Astrocyte (in vitro differentiated cells and primary cell): ENCODE measurements around the gene MRPL33. TPM values are rescaled to one million over a fixed set of nuclear protein-coding genes. Genes with fewer than 3 reads are reported as not detected.

ENCODE experiments used
- DNase-seq: peaks from one replicate; pipeline ENCODE4 v3.0.0-alpha.2; 2010; ENCODE audit warnings: low read depth
- FAIRE-seq: peaks from 2 replicates; lab custom pipeline; 2011; peaks lifted over from hg19 to GRCh38; lab: Jason Lieb, UNC
- H2AFZ ChIP-seq: 2 replicates; pipeline ENCODE4 v1.6.0; 2012; ENCODE audit warnings: low read depth, low read length, inconsistent platforms
- H3K27ac ChIP-seq: 2 replicates; pipeline ENCODE4 v1.5.1; 2011; ENCODE audit warnings: low read depth, low read length, inconsistent platforms
- H3K27me3 ChIP-seq: 2 replicates; pipeline ENCODE4 v1.6.0; 2011; ENCODE audit warnings: low read length, inconsistent platforms; ENCODE audit not compliant: insufficient read depth
- H3K36me3 ChIP-seq: 2 replicates; pipeline ENCODE4 v1.5.1; 2011; ENCODE audit warnings: low read length, inconsistent platforms; ENCODE audit not compliant: insufficient read depth
- H3K4me1 ChIP-seq: 2 replicates; pipeline ENCODE4 v1.5.1; 2011; ENCODE audit warnings: low read length, inconsistent platforms; ENCODE audit not compliant: insufficient read depth
- H3K4me2 ChIP-seq: 2 replicates; pipeline ENCODE4 v1.6.0; 2012; ENCODE audit warnings: low read length, inconsistent platforms
- H3K4me3 ChIP-seq: 2 replicates; pipeline ENCODE4 v1.5.1; 2011; ENCODE audit warnings: low read depth, mild to moderate bottlenecking, low read length, inconsistent platforms; ENCODE audit not compliant: insufficient read depth
- H3K79me2 ChIP-seq: 2 replicates; pipeline ENCODE4 v1.6.0; 2012; ENCODE audit warnings: mild to moderate bottlenecking, low read length, inconsistent platforms; ENCODE audit not compliant: insufficient read depth
- H3K9ac ChIP-seq: 2 replicates; pipeline ENCODE4 v1.6.0; 2012; ENCODE audit warnings: mild to moderate bottlenecking, low read length, inconsistent platforms
- H3K9me3 ChIP-seq: 2 replicates; pipeline ENCODE4 v1.5.1; 2012; ENCODE audit warnings: low read depth, mild to moderate bottlenecking, low read length, inconsistent platforms; ENCODE audit not compliant: insufficient read depth
- H4K20me1 ChIP-seq: 2 replicates; pipeline ENCODE4 v1.6.0; 2012; ENCODE audit warnings: low read length, inconsistent platforms; ENCODE audit not compliant: insufficient read depth
- H3K27ac Mint-ChIP-seq: one replicate; pipeline ENCODE4 v1.8.0; 2021; ENCODE audit warnings: mild to moderate bottlenecking, mixed read lengths; ENCODE audit not compliant: unreplicated experiment
- H3K27me3 Mint-ChIP-seq: one replicate; pipeline ENCODE4 v1.8.0; 2021; ENCODE audit warnings: low read depth, mixed read lengths; ENCODE audit not compliant: unreplicated experiment
- H3K36me3 Mint-ChIP-seq: one replicate; pipeline ENCODE4 v1.8.0; 2021; ENCODE audit warnings: low read depth, mixed read lengths; ENCODE audit not compliant: unreplicated experiment
- H3K4me1 Mint-ChIP-seq: one replicate; pipeline ENCODE4 v1.8.0; 2021; ENCODE audit warnings: low read depth, mixed read lengths; ENCODE audit not compliant: unreplicated experiment
- H3K4me3 Mint-ChIP-seq: one replicate; pipeline ENCODE4 v1.8.0; 2021; ENCODE audit warnings: mild to moderate bottlenecking, moderate library complexity, mixed read lengths; ENCODE audit not compliant: unreplicated experiment
- H3K9me3 Mint-ChIP-seq: one replicate; pipeline ENCODE4 v1.8.0; 2021; ENCODE audit warnings: mild to moderate bottlenecking, mixed read lengths; ENCODE audit not compliant: unreplicated experiment
- CTCF ChIP-seq: IDR thresholded peaks from 2 replicates; pipeline ENCODE4 v1.5.1; 2011; ENCODE audit warnings: low read depth, mild to moderate bottlenecking, inconsistent platforms, low read length, moderate library complexity; ENCODE audit not compliant: insufficient read depth
- EZH2 ChIP-seq: IDR thresholded peaks from 2 replicates; pipeline ENCODE4 v1.6.1; 2012; ENCODE audit warnings: mild to moderate bottlenecking, low read length, inconsistent platforms; ENCODE audit not compliant: insufficient read depth
- total RNA-seq: library from RNA; stranded (reverse); gene quantifications from 2 replicates; pipeline ENCODE4 v1.2.1, GENCODE V29; 2021

Gene MRPL33
- total RNA-seq, 1 donor from 2014 or later, result 85.3 TPM

DNA sequence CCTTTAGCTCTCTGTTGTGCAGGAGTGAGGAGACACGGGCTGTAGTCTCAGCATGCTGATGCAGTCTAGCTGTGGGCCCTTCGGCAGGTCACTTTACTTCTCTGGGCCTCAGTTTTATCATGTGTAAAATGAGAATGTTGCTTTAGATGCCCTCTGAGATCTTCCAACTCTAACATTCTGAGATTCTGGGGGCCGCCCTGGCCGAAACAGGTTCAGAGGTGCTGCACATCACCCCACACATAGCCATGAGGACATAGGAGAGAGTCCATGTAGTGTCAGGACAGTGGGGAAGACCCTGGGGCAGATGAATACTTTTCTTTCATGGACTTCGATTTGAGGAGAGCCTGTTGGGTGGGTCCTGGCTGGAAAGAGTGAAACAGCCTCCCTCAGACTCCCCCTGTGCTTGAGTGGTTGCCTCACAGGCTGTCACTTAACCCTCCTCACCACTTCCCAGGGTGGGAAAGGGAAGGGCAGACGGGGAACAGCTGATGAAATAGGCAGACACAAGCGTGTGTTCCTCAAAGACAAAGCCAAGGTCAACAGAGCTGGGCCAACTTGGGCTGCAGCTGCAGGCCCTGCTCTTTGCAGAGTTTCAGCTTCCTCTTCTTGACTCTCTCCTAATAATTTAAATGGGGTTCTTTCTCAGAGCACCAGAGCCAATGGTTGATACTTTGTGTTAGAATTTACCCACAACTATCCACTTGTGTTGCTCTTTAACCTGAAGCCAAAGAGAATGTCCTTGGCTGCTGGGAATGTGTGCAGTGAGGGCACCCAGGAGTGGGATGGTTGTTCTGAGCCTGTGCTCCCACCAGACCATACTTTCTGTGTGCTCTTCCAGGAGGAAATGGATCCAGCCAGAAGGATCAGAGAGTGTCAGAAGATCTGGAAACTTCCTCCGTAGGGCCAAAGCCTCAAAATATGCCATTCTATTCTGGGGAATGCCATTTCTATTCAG is 14.7 kb upstream of the MRPL33 start:
- Histone ChIP-seq H3K27ac (no peak overlapping the region), H3K9ac (no peak overlapping the region), H3K36me3 (no peaks in the 10 kb centered on the region), H2AFZ (no peak overlapping the region), H3K4me3 (no peak overlapping the region), H3K4me2 (no peak overlapping the region), H3K27me3 (no peaks in the 10 kb centered on the region), H3K4me1 (peaks cover 11% of the 10 kb centered on the region), H3K79me2 (no peaks in the 10 kb centered on the region), H4K20me1 (no peaks in the 10 kb centered on the region), H3K9me3 (no peaks in the 10 kb centered on the region)
- TF ChIP-seq CTCF (no peak), EZH2 (no peak)
- DNase-seq (no peak), FAIRE-seq (no peak)
- Mint-ChIP-seq H3K9me3 (no peaks in the 10 kb centered on the region), H3K4me1 (peaks cover 34% of the 10 kb centered on the region), H3K27me3 (no peaks in the 10 kb centered on the region), H3K27ac (peak overlapping the region; percentile 69), H3K36me3 (peaks cover 6% of the 10 kb centered on the region), H3K4me3 (no peak overlapping the region)

DNA sequence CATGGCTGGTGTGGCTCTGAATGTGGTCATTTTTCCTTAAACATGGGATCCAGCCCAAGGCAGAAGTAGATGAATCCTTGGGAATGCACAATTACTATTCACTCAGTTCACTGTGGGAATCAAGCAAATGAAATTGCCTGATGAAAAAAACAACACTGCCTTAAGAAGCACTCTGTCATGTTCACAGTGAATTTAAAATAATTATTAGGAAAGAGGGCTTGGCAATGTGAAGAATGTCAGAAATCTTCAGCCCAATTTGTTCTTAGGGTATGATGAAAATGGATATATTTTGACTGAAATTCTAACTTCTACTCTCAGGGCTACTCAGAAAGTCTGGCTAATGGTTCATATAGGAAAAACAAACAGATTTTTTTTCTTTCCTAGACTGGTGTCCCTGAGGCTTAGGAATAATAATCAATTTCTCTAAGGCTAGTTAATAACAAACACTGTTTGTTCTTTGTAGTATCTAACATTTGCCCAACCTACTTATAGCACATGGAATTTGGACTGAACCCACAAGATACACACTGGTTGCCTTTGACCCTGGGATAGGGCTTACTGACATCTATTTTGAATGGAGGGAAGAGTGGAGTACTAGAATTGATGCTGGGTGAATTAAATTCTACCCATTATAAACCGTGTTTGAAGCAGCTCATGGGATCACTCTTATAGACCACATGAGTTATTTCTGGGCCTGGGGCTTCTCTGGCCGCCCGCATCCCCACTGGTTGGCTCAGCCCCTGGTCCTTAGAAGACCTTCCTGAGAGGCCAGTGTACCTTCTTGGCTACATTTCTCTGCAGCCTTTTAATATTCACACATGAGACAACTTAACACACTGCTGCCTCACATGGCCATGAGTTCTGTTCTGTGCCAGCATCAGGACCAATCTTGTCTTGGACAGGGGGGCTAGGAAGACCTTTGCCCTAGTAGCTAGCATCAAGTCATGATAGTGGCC is 8.3 kb upstream of the MRPL33 start:
- Mint-ChIP-seq H3K4me1 (peaks cover 29% of the 10 kb centered on the region), H3K27me3 (peaks cover 1% of the 10 kb centered on the region), H3K36me3 (peaks cover 3% of the 10 kb centered on the region), H3K9me3 (no peaks in the 10 kb centered on the region), H3K4me3 (no peak overlapping the region), H3K27ac (peak overlapping the region; percentile 97)
- no peaks in the 10 kb centered on the region for H3K36me3 ChIP-seq
- no peak overlapping the region for H3K27ac ChIP-seq
- no peaks in the 10 kb centered on the region for H3K27me3 ChIP-seq
- no peak overlapping the region for H3K9ac ChIP-seq
- no peaks in the 10 kb centered on the region for H3K79me2 ChIP-seq
- DNase-seq (peak; percentile 66), FAIRE-seq (no peak)
- no peak overlapping the region for H3K4me3 ChIP-seq
- peaks cover 25% of the 10 kb centered on the region for H3K4me1 ChIP-seq
- no peak overlapping the region for H2AFZ ChIP-seq
- no peaks in the 10 kb centered on the region for H4K20me1 ChIP-seq
- no peaks in the 10 kb centered on the region for H3K9me3 ChIP-seq
- no peak overlapping the region for H3K4me2 ChIP-seq
- TF ChIP-seq CTCF (no peak), EZH2 (no peak)
